Gastroesophageal sphincter (tissue), 4 donors: Measurements from ENCODE around the gene GADD45G. TPM values are rescaled to one million over a fixed set of nuclear protein-coding genes. Genes with fewer than 3 reads are reported as not detected.

Experiments used
- ATAC-seq: fragments of 150-250 bp; one replicate; pipeline ENCODE4 v1.9.1; 2016; ENCODE audit warnings: mild to moderate bottlenecking, moderate library complexity
- H3K27ac ChIP-seq, 4 donors: fragments of 200-600 bp; sonication (generic) in 3 of 4; 1 replicate in 3 of 4; 2 replicates in 1 of 4; pipeline ENCODE4 v1.5.1; 2016 to 2019
- H3K27me3 ChIP-seq: fragments of 200-600 bp; sonication (generic); one replicate; pipeline ENCODE4 v1.5.1; 2019
- H3K36me3 ChIP-seq, 2 donors: fragments of 200-600 bp; sonication (generic); one replicate each; pipeline ENCODE4 v1.5.1; 2019; ENCODE audit warnings: control low read depth in 1 of 2
- H3K4me1 ChIP-seq, 3 donors: fragments of 200-600 bp; sonication (generic); 1 replicate in 2 of 3; 2 replicates in 1 of 3; pipeline ENCODE4 v1.5.1; 2016 to 2019; ENCODE audit warnings: control low read depth in 2 of 3
- H3K4me3 ChIP-seq, 2 donors: fragments of 200-600 bp; sonication (generic); one replicate each; pipeline ENCODE4 v1.5.1; 2019; ENCODE audit warnings: mild to moderate bottlenecking in 1 of 2, moderate library complexity in 1 of 2
- H3K9me3 ChIP-seq, 3 donors: fragments of 200-600 bp; sonication (generic); one replicate each; pipeline ENCODE4 v1.5.1; 2017 to 2019; ENCODE audit warnings: control low read depth in 2 of 3
- CTCF ChIP-seq, 4 experiments: fragments of 200-600 bp in 2 of 4; fragments of 450-650 bp in 2 of 4; sonication (generic) in 1 of 4; IDR thresholded peaks; one replicate each; pipeline ENCODE4 v1.5.1; 2017 to 2019; ENCODE audit warnings: antibody characterized with exemption in 4 of 4, mild to moderate bottlenecking in 2 of 4, moderate library complexity in 2 of 4
- EP300 ChIP-seq: sonication (generic); formaldehyde crosslinking; IDR thresholded peaks from one replicate; pipeline ENCODE4 v1.6.1; 2017; ENCODE audit warnings: antibody characterized with exemption, mild to moderate bottlenecking
- POLR2A ChIP-seq, 2 donors: fragments of 450-650 bp; IDR thresholded peaks; one replicate each; pipeline ENCODE4 v1.6.1; 2017; ENCODE audit warnings: antibody characterized with exemption in 2 of 2, mild to moderate bottlenecking in 2 of 2, moderate library complexity in 1 of 2
- POLR2AphosphoS5 ChIP-seq: sonication (generic); formaldehyde crosslinking; IDR thresholded peaks from one replicate; pipeline ENCODE4 v1.6.1; 2017; ENCODE audit warnings: antibody characterized with exemption
- WGBS, 2 donors: methylation state at CpG; one replicate each; pipeline ENCODE4 v1.1.5; 2018; ENCODE audit warnings: low coverage in 1 of 2; 5-methylcytosine and 5-hydroxymethylcytosine counted together
- total RNA-seq, 4 donors: library from RNA; depleted of rRNA; stranded (reverse); fragments of >200 nt; gene quantifications; one replicate each; pipeline ENCODE4 v1.1.0, GENCODE V29; 2016

The GADD45G gene
- total RNA-seq, 4 donors from 2014 or later: 63.5 to 150 (median 91.8) TPM

GRCh38 chr9:89593727-89594427 is 10.9 kb upstream of the GADD45G start:
- Histone ChIP-seq H3K36me3 (no peaks in the 10 kb centered on the region), H3K4me3 (no peak overlapping the region), H3K4me1 (no peaks in the 10 kb centered on the region), H3K9me3 (no peaks in the 10 kb centered on the region), H3K27ac (no peak overlapping the region), H3K27me3 (no peaks in the 10 kb centered on the region)
- 50 to 100% methylated on average over 1 to 2 of the region's 14 CpGs for WGBS, 2 donors
- TF ChIP-seq CTCF (IDR thresholded peaks at IDR 0.05) (peak in 3 of 4 experiments; percentile 18 to 50 (median 19)), POLR2AphosphoS5 (no peak)
- no peak for ATAC-seq

GRCh38 chr9:89594811-89595550 is 9.8 kb upstream of the GADD45G start:
- Histone ChIP-seq H3K4me3 (no peak overlapping the region), H3K27ac (no peak overlapping the region), H3K36me3 (no peaks in the 10 kb centered on the region), H3K4me1 (no peaks in the 10 kb centered on the region), H3K27me3 (no peaks in the 10 kb centered on the region), H3K9me3 (no peaks in the 10 kb centered on the region)
- no peak for ATAC-seq
- WGBS, 2 donors: 82 to 87% methylated on average over 3 of the region's 8 CpGs
- TF ChIP-seq CTCF (IDR thresholded peaks at IDR 0.05) (no peak), POLR2AphosphoS5 (no peak), EP300 (no peak), POLR2A (IDR thresholded peaks at IDR 0.05) (no peak)

DNA sequence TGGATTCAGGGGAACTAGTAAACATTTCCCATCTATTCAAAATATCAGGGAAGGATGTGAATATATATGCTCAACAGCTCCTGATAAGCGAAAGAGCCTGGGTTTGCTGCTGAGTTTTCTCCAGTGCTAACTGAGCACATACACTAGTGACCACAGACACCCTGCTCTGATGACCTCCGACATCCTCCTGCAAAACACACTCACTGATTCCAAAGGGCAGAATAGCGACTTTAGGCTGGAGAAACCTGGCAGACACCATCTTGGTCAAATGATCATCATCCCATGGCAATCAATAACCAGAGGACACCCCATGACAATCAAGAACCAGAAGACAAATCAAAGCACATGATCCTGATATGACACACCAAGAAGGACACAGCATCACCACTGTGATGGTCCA is 9.2 kb upstream of the GADD45G start:
- H3K4me3 ChIP-seq: no peak overlapping the region
- TF ChIP-seq POLR2AphosphoS5: no peak
- TF ChIP-seq CTCF (IDR thresholded peaks at IDR 0.05): no peak
- no peak for TF ChIP-seq POLR2A (IDR thresholded peaks at IDR 0.05)
- TF ChIP-seq EP300: no peak
- no peaks in the 10 kb centered on the region for H3K36me3 ChIP-seq
- 85 to 100% methylated on average over 1 to 3 of the region's 3 CpGs for WGBS, 2 donors
- no peak for ATAC-seq
- no peaks in the 10 kb centered on the region for H3K9me3 ChIP-seq
- no peaks in the 10 kb centered on the region for H3K27me3 ChIP-seq
- H3K4me1 ChIP-seq: no peaks in the 10 kb centered on the region
- no peak overlapping the region for H3K27ac ChIP-seq

DNA sequence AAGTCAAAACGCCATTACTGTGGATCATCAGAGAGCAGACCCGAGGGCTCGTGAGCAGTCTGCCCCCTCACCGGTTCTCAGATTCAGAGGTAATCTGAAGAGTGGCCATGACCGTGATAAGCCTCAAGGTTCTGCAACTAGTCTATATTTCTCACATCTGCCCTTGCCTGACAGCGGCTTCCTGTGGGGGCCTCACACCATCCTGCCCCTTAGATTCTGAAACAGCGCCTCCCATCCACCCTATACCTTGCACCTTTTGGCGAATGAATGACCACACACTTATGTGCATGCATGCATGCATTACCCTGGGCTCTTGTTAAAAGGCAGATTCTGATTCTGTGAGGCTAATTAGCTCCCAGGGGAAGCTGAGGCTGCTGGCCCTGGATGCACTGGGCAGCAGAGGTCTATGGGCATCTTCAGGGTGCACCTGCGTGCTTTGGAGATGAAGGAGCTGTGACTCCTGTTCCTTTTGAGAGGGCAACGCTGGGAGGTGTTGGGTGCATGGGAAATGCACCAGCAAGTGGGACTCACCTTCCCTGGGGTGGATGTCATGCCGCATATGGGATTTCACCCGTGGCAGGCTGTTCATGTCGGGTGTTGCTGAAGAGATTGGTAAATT is 7.8 kb upstream of the GADD45G start:
- H3K4me1 ChIP-seq: no peaks in the 10 kb centered on the region
- 87% methylated on average over 9 of the region's 13 CpGs; no CpG with 5 or more reads in 1 of the 2 donors for WGBS, 2 donors
- no peaks in the 10 kb centered on the region for H3K9me3 ChIP-seq
- H3K27me3 ChIP-seq: no peaks in the 10 kb centered on the region
- H3K4me3 ChIP-seq: no peak overlapping the region
- no peaks in the 10 kb centered on the region for H3K36me3 ChIP-seq
- ATAC-seq: no peak
- H3K27ac ChIP-seq: no peak overlapping the region
- TF ChIP-seq POLR2A (IDR thresholded peaks at IDR 0.05): no peak
- TF ChIP-seq POLR2AphosphoS5: no peak
- TF ChIP-seq CTCF (IDR thresholded peaks at IDR 0.05): no peak
- no peak for TF ChIP-seq EP300
